Amygdala (tissue), 56 donors: ENCODE measurements around the gene BAMBI.

ENCODE experiments used
- DNase-seq, 56 donors: peaks; one replicate each; lab custom pipeline; 2025; lab: John Stamatoyannopoulos, UW

BAMBI gene

GRCh38 chr10:28728366-28728765 is 51.0 kb downstream of the BAMBI start:
- DNase-seq, result no peak

GRCh38 chr10:28730031-28730778 is 52.9 kb downstream of the BAMBI start:
- DNase-seq, result no peak

GRCh38 chr10:28732091-28732490 is 54.8 kb downstream of the BAMBI start:
- DNase-seq, result no peak
